Activated naive CD4-positive, alpha-beta T cell (primary cell): ENCODE data around the gene PNMA8A.
"Not testable (repeated sequence)": the region's sequence is repeated elsewhere in the genome, so short reads cannot be mapped to it uniquely, and the experiment has no call there.

Source experiments
- DNase-seq, 4 experiments: peaks; one replicate each; lab custom pipeline; 2025; lab: John Stamatoyannopoulos, UW

PNMA8A gene

DNA sequence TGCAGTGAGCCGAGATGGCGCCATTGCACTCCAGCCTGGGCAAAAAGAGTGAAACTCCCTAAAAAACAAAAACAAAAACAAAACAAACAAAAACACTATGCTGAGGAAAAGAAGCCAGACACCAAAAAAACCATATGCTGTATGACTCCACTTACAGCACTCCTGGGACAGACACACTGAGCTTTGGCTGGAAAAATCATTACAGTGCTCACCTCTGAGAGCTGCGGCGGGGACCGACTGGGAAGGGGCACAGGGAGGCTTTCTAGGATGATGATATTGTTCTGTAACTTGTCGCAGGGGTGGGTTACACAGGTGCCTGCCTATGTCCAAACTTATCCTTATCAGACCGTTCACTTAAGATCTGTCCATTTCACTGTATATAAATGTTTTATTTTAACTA is 7.8 kb downstream of the PNMA8A start:
- no peak for DNase-seq

DNA sequence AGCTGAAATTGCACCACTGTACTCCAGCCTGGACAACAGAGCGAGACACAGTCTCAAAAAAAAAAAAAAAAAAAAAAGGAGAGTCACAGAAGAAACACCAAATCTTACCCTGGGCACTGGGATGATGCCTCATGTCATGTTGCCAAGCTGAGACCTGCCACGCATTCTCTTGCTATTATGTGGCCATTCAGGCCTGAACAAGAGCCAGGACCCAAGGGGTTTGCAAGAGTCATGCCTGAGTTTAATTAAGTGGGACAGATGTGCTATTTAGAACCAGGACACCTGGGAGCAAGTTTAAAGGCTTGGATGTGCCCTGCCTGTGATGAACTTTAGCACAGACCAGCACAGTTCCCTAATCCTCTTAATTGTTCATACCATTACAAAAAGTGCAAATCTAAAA is 9.8 kb downstream of the PNMA8A start:
- no peak for DNase-seq

DNA sequence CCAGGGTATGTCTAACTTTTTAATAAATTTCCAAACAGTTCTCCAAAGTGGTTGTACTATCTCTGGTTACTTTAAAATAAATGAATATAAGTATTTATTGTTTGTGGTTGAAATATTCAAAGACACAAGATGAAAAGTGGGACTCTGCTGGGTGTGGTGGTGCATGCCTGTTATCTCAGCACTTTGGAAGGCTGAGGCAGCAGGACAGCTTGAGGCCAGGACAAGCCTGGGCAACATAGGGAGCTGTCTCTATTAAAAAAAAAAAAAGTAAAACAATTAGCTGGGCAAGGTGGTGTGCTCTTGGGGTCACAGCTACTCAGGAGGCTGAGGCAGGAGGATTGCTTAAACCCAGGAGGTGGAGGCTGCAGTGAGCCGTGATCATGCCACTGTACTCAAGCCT is 10.4 kb downstream of the PNMA8A start:
- no peak for DNase-seq

DNA sequence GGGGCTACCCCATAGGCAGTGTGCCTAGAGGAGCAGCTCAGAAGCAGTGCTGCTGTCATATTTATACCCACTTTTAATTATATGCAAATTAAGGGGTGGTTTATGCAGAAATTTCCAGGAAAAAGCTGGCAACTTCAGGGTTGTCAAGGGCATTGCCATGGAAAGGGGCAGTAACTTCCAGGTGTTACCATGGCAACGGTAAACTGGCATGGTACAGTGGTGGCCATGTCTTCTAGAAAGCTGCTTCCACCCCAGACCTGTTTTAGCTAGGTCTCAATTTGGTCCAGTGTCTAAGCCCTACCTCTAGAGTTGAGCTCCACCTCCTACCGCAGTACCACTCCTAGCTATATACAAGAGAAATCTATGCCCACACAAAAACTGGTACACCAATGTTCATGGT is 11.3 kb downstream of the PNMA8A start:
- DNase-seq, result no peak

DNA sequence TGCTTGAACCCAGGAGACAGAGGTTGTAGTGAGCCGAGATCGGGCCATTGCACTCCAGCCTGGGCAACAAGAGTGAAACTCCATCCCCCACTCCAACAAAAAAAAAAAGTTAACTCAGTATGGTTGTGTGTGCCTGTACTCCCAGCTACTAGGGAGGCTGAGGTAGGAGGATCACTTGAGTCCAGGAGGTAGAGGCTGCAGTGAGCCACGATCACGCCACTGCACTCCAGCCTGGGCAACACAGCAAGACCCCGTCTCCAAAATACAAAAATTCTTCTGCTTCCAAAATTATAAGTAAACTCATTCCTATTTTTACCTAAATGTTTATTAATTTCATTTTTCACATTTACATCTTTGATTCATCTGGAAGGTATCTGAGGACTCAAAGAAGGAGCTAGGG is 14.4 kb downstream of the PNMA8A start:
- no peak for DNase-seq

DNA sequence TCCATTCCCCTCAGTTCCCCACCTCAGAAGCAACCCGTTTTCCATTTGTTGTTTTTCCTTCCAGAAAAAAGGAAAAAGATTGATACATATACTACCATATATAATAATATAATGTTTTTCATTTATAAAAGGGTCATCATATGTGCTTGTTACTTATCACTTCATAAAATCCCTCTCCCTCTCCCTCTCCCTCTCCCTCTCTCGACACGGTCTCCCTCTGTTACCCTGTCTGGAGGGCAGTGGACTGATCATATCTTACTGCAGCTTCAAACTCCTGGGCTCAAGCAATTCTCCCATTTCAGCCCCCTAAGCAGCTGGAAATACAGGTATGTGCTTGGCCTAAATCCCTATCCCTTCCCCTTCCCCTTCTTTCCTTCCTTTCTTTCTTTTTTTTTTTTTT is 17.1 kb downstream of the PNMA8A start:
- no peak for DNase-seq

DNA sequence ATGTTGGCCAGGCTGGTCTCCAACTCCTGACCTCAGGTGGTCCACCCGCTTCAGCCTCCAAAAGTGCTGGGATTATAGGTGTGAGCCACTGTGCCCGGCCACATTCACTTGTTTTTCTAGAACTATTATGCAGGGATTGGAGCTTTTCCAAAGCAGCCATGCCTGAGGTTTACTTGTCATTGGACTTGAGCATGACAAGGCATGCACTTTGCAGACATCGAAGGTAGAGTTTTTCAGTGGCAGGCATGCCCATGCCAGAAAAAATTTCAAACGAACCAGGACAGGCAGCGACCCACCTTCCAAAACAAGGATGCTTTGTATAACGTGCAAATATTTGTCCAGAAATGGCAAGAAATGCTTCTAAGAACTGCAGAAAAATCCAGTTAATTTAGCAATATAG is 17.7 kb downstream of the PNMA8A start:
- DNase-seq, result no peak

DNA sequence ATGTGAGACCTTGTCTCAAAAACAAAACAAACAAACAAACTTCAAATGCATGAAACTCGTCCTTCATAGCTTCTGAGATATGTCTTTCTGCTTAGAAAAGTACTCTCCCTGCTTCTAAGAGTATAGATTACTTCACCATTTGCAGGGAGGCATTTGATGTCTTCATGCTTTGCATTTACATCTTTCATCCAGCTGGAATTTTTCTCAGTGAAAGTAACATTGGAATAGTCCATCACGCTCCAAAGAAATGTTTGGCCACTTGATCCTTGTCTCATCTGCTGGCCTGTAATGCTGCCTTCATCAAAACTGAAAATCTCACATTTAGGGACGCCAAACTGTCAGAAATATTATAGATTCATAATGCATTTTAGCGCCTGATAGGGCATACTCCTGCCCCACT is 19.2 kb downstream of the PNMA8A start:
- no peak for DNase-seq

DNA sequence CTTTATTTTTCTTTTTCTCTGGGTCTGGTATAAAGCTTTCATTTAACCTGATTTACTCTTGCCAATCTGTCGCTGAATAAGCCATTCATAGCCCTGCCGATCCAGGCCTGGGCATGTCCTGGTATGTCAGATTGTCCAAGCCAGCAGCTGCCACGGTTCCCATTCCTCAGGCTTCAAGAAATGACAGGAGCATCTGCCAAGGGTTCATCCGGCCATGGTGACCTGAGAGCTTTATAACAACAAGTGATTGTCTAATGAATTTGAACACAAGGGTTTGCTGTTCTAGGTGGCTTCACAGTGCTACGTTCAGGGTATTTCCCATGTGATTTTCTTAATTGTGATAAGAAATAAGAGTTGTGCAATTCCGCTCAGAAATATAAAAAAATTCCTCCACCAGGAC is 20.0 kb downstream of the PNMA8A start:
- no peak for DNase-seq

DNA sequence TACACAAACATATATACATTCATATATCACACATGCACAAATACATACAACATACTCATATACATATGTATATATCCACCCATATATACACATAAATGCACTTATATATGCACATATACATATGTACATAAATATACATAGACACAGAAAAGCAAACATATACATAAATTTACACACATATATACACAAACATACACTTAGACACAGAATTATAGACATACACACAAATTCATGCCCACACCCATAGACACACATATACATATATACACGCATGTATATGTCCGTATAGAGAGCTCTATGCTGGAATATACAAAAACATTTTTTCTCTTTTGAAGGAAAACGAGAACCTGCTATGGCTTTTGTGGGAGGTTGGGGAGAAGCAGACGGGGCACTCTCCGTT is 20.6 kb downstream of the PNMA8A start:
- no peak for DNase-seq

DNA sequence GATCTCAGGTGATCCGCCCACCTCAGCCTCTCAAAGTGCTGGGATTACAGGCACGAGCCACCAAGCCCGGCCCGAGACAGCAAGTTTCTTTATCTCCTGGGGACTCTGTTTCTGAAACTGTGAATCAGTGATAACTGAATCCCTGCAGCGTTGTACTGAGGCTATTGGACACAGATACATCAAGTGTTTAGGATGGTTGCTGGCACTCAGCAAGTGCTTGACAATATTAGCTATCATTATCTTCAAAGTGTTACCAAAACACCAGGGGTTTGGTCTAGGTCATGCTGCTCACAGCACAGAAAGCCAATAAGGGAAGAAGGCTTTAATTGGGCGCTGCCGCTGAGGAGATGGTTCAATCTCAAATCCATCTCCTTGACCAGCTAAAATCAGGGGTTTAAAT is 22.1 kb downstream of the PNMA8A start:
- no peak for DNase-seq

DNA sequence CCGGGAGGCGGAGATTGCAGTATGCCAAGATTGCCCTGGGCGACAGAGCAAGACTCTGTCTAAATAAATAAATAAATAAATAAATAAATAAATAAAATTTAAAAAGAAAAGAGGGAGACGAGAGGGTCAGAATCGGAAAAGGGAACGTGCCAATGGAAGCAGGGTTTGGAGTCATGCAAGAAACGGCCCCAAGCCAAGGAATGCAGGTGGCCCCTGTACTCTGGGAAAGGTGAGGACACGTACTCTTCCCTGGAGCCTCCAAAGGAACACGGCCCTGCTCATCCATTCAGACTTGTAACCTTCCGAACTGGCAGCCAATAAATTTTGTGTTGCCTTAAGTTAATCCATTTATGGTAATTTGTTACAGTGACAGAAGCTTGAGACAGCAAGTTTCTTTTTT is 22.8 kb downstream of the PNMA8A start:
- DNase-seq, result no peak

DNA sequence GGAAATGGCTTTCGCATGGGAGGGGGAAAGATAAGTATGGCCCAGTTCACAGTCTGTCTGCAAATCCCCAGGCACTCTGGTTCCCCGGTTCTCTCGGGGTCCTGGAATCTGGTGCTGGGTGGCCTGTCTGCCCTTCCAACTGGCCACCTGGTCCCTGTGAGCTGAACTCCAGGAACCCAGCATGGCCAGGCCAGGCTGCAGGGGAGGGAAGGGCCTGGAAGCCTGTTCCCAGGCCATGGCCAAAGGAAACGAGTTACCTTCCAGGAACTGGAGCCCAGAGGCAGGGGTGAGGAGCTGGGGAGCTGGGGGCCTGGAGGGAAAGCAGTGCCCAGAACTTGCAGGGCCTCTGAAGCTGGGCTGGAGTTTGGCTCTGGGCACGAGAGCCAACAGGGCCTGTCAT is 23.5 kb downstream of the PNMA8A start:
- DNase-seq, result no peak

DNA sequence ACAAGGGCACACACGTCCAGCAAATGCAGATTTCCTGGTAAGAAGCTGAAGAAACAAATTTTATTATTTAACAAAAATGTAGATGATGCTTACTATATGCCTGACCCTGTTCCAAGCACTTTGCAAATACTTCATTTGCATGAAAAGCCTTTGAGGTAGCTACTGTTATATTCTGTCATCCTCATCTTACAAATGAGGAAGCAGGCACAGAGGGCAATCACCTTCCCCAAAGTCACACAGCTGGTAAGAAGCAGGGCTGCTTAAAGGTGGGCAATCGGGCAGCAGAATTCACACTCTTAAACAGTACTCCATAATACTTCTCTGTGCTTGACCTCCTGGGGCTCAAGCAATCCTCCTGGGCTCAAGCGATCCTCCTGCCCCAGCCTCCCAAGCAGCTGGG is 24.4 kb downstream of the PNMA8A start:
- no peak for DNase-seq

DNA sequence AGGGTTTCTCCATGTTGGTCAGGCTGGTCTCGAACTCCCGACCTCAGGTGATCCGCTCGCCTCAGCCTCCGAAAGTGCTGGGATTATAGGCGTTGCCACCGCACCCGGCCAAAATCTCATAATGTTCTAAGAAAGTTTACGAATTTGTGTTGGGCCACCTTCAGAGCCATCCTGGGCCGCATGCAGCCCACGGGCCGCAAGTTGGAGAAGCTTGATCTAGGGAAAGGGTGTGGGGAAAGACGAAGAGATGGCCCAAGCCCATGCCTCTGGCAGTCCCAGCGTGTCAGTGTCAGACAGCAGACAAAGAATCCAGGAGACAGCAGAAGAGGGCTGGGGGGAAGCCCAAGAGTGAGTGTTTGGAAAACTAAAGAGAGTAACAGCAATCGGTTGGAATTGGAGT is 25.3 kb downstream of the PNMA8A start:
- DNase-seq, result no peak

DNA sequence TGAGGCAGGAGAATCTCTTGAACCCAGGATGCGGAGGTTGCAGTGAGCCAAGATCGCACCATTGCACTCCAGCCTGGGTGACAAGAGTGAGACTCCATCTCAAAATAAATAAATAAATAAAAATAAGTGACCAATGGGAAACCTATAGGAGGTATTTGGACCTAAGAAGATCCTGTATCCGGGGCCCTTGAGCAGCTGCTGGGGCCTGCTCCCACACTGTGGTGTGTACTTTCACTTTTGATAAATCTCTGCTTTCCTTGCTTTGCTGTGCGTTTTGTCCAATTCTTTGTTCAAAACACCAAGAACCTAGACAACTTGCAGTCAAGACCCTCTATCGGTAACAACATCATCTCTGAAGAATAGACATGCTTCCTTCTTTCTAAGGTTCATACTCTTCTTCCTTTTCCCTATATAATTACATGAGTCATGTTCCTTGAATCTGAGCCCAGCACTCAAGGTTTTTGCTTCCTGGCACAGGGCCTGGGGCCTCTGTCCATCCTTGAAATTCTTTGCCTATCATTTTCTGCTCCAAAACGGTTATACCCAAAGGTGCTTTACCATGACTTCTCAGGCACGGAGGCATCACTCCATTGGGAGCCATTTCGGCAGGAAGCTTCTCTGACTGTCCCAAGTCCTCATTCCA is 28.4 kb downstream of the PNMA8A start:
- DNase-seq, result no peak

DNA sequence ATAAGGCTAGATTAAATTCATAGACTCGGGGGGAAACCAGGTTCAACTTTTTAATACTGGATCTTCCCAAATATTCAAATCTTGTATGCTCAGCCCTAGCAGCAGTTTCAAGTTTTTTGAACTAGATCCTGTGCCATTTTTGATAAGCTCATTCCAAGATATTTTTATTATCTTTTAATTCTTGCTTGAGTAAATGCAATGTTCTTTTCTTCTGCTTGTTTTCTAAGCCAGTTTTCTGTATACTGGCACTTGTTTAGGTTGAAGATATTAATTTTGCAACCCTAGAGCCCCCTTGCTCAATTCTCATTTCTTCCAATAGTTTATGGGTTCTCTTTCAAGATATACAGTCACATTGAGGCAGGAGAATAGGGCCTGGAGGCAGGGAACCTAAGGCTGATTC is 29.5 kb downstream of the PNMA8A start:
- no peak for DNase-seq

DNA sequence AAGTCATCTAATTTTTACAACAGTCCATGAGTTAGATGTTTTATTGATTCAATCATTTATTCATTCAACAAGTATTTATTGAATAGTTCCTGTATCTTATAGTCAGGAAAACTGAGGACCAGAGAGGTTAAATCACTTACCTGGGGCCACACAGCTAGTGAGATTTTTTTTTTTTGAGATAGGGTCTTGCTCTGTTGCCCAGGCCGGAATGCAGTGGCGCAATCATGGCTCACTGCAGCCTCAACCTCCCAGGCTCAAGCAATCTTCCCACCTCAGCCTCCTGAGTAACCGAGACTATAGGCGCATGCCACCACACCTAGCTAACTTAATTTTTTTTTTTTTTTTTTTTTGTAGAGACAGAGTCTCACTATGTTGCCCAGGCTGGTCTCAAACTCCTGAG is 35.7 kb downstream of the PNMA8A start:
- DNase-seq, result not testable (repeated sequence)

DNA sequence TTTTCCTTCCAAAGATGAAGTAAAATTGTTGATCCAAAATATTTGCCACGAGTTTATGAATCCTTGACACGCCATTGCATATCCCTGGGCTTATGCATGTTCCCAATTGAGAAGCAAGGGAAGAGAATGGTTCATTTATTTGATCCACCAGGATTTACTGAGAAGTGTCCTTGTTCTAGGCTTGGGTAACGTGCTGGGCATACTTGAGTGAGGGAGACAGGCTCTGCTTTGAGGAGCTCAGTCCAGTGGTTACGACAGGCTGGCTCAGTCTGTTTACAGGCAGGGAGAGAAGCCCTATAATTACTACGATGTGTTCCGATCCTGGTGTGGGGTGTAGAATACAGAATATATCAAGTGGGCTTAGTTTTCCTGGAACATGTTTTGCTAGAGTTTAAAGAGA is 36.4 kb downstream of the PNMA8A start:
- no peak for DNase-seq

DNA sequence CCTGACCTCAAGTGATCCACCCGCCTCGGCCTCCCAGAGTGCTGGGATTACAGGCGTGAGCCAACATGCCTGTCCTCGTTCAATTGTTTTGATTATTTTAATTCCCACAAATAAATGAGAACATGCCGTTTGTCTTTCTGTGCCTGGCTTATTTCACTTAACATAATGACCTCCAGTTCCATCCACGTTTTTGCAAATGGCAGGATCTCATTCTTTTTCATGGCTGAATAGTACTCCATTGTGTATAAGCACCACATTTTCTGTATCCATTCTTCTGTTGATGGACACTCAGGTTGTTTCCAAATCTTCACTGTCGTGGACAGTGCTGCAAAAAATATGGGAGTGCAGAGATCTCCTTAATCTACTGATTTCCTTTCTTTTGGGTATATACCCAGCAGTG is 37.9 kb downstream of the PNMA8A start:
- DNase-seq, result not testable (repeated sequence)

DNA sequence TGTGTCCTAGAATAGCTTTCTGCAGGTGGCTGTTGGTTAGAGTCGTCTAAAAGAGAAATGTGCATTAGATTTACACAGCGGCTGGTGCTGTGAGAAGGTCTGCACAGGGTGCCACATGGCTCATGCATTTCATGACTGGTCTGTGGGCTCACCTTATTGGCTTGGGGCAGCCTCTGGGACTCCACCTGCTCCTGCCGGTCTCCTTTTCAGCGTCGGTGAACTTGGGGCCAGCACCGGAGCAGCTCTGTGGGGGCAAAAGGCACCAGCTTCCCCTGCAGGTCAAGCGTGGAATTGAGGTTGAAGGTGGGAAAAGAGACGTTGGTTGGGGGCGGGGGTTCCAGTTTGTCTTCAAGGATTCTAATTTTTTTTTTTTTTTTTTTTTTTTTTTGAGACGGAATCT is 39.5 kb downstream of the PNMA8A start:
- no peak for DNase-seq

DNA sequence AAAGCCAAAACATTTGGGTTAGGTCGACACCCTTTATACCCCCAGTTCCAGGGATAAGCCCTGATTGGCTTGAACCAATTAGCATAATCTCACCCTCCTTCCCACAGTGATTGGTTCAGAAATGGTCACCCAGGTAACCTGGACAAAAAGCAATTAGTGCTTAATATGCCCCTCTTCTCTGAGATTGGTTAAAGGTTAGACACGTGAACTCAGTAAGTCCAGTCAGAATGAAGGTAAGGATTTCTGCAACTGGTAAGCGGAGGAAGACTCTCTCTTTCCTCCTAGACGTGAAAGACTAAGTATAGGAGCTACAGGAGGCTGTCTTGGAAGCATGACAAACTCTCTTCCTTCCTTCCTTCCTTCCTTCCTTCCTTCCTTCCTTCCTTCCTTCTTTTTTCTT is 41.4 kb downstream of the PNMA8A start:
- no peak for DNase-seq

DNA sequence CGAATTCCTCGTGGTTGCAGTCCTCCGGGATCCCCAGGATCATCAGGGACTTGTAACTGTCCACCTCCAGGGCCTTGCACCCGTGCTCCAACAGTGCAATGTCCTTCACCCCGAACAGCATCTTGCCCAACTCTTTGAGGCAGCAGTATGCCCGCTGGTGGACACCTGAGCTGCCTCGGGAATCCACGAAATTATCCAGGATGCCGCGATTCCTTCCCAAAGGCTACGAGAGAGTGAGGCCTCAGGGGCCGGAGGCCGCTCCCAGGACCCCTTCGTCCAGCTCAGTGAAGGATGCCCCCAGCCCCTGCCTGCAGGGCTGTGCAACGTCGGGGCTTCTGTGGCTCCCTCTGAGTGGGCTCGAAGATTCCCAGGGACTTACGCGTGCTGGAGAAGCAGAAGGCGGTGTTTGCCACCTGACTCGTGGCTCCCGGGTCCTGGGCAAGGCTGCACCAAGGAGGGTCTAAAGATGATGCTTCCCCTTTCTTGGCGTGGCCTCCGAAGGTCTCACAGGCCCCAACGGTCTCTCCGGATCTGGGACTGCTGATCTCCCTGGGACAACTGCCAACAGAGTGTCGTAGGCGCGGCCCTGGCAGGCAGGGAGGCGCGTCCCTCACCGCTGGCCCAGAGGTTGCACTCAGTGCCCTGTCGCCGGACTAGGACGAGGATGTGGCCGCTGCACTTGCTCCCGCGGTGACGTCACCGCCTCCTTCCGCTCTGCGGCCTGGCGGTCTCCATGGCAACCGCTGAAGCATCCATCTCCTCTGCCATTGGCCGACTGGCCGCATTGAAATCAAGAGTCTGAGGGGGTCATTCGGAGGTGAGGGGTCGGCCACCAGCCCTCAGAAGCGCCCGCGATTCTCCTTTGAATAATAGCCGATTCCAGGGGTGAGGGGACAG is 42.9 kb downstream of the PNMA8A start, which contains the start of gene PNMA8C:
TSS of gene PNMA8C (minus strand) at position 698 of the 897 bp plus-strand sequence. CDS start at position 121, 577 bp downstream.
- DNase-seq, result peak in 1 of 4 experiments; percentile 11
